CD4-positive, alpha-beta memory T cell (primary cell): Measurements from ENCODE around the gene GUCY1A2. TPM values are rescaled to one million over a fixed set of nuclear protein-coding genes. Genes with fewer than 3 reads are reported as not detected.

Source experiments
- CTCF ChIA-PET: fragments of 350-600 bp; sonication (Branson Sonifier 250); formaldehyde crosslinking; loops from one replicate; lab custom pipeline; 2021; ENCODE audit warnings: inconsistent platforms; ENCODE audit not compliant: partially characterized antibody; lab: Charles Lee
- POLR2A ChIA-PET: fragments of 350-600 bp; sonication (Branson Sonifier 250); formaldehyde crosslinking; loops from one replicate; lab custom pipeline; 2021; ENCODE audit not compliant: partially characterized antibody; lab: Charles Lee
- DNase-seq, 5 donors: peaks; one replicate each; pipeline versions ENCODE4 v3.0.0 to v3.0.0-alpha.2; 2020 to 2022; ENCODE audit warnings: mixed read lengths in 1 of 5
- H3K27ac ChIP-seq: one replicate; pipeline ENCODE4 v1.7.0; 2013; ENCODE audit warnings: low read depth, low read length
- H3K27me3 ChIP-seq: 2 replicates; pipeline ENCODE4 v1.7.0; 2013; ENCODE audit warnings: mild to moderate bottlenecking, low read length, moderate library complexity; ENCODE audit not compliant: insufficient read depth
- H3K36me3 ChIP-seq: 2 replicates; pipeline ENCODE4 v1.7.0; 2013; ENCODE audit warnings: mild to moderate bottlenecking, low read length, moderate library complexity; ENCODE audit not compliant: insufficient read depth
- H3K4me1 ChIP-seq: 2 replicates; pipeline ENCODE4 v1.7.0; 2013; ENCODE audit warnings: mild to moderate bottlenecking, low read length, moderate library complexity; ENCODE audit not compliant: insufficient read depth
- H3K4me3 ChIP-seq, 2 donors: one replicate each; pipeline ENCODE4 v1.7.0; 2013; ENCODE audit warnings: low read length in 2 of 2, mild to moderate bottlenecking in 1 of 2
- H3K9me3 ChIP-seq, 2 donors: one replicate each; pipeline ENCODE4 v1.7.0; 2013; ENCODE audit warnings: low read length in 2 of 2, control low read depth in 1 of 2; ENCODE audit not compliant: control insufficient read depth in 1 of 2
- H3K27ac Mint-ChIP-seq, 7 donors: one replicate each; pipeline ENCODE4 v1.8.0; 2020 to 2021; ENCODE audit warnings: mixed read lengths in 7 of 7, mild to moderate bottlenecking in 6 of 7, inconsistent platforms in 3 of 7, moderate library complexity in 3 of 7
- H3K27me3 Mint-ChIP-seq, 2 donors: one replicate each; pipeline ENCODE4 v1.8.0; 2020 to 2021; ENCODE audit warnings: mixed read lengths in 2 of 2
- H3K36me3 Mint-ChIP-seq, 2 donors: one replicate each; pipeline ENCODE4 v1.8.0; 2020 to 2021; ENCODE audit warnings: mixed read lengths in 2 of 2, inconsistent platforms in 1 of 2, mild to moderate bottlenecking in 1 of 2
- H3K4me1 Mint-ChIP-seq, 4 donors: one replicate each; pipeline ENCODE4 v1.8.0; 2020 to 2021; ENCODE audit warnings: mixed read lengths in 4 of 4, mild to moderate bottlenecking in 1 of 4
- H3K4me3 Mint-ChIP-seq, 8 donors: one replicate each; pipeline ENCODE4 v1.8.0; 2020 to 2021; ENCODE audit warnings: mixed read lengths in 8 of 8, mild to moderate bottlenecking in 7 of 8, moderate library complexity in 6 of 8, inconsistent platforms in 3 of 8
- H3K9me3 Mint-ChIP-seq, 8 donors: one replicate each; pipeline ENCODE4 v1.8.0; 2020 to 2021; ENCODE audit warnings: mixed read lengths in 8 of 8, mild to moderate bottlenecking in 5 of 8, inconsistent platforms in 3 of 8, moderate library complexity in 1 of 8
- intact Hi-C: fragments of 100-400 bp; cut with micrococcal nuclease; formaldehyde crosslinking; loops from one replicate; pipeline ENCODE4 v1.15.1; 2023
- polyA plus RNA-seq, 2 donors: library from polyadenylated mRNA; unstranded; fragments of 300-500 nt; fragmentation: Illumina TruSeq; gene quantifications; one replicate each; pipeline ENCODE4 v1.2.3, GENCODE V29; 2021
- total RNA-seq, 2 experiments: library from RNA; stranded (reverse); gene quantifications; one replicate each; pipeline ENCODE4 v1.2.3, GENCODE V29; 2021

Gene GUCY1A2
- total and polyA plus RNA-seq, 4 experiments from 2014 or later = 0.12 TPM; not detected in 3

- no peak for DNase-seq
- Histone ChIP-seq H3K27ac (no peak overlapping the region), H3K4me3 (no peak overlapping the region), H3K9me3 (no peaks in the 10 kb centered on the region), H3K4me1 (no peaks in the 10 kb centered on the region), H3K36me3 (no peaks in the 10 kb centered on the region), H3K27me3 (no peaks in the 10 kb centered on the region)
- Mint-ChIP-seq H3K36me3 (no peaks in the 10 kb centered on the region), H3K4me1 (no peaks in the 10 kb centered on the region), H3K4me3 (no peak overlapping the region), H3K27ac (no peak overlapping the region), H3K27me3 (no peaks in the 10 kb centered on the region), H3K9me3 (peaks cover 0 to 35% (median 14%) of the 10 kb centered on the region in 8 donors)
- POLR2A ChIA-PET = no interaction called here
- CTCF ChIA-PET = no interaction called here
- intact Hi-C loops = no loop called here
Observed at GRCh38 chr11:106875013-106875412, 143.3 kb downstream of the GUCY1A2 start.

- Mint-ChIP-seq H3K27me3 (no peaks in the 10 kb centered on the region), H3K4me3 (no peak overlapping the region), H3K36me3 (no peaks in the 10 kb centered on the region), H3K4me1 (no peaks in the 10 kb centered on the region), H3K27ac (no peak overlapping the region), H3K9me3 (peaks cover 0 to 24% (median 13%) of the 10 kb centered on the region in 8 donors)
- DNase-seq = no peak
- H3K4me1 ChIP-seq = no peaks in the 10 kb centered on the region
- intact Hi-C loops = no loop called here
- ChIA-PET POLR2A (no interaction called here), CTCF (no interaction called here)
- no peaks in the 10 kb centered on the region for H3K27me3 ChIP-seq
- no peak overlapping the region for H3K4me3 ChIP-seq
- H3K27ac ChIP-seq = no peak overlapping the region
- no peaks in the 10 kb centered on the region for H3K36me3 ChIP-seq
- H3K9me3 ChIP-seq = no peaks in the 10 kb centered on the region
Observed at GRCh38 chr11:106872246-106872645, 146.0 kb downstream of the GUCY1A2 start.

DNA sequence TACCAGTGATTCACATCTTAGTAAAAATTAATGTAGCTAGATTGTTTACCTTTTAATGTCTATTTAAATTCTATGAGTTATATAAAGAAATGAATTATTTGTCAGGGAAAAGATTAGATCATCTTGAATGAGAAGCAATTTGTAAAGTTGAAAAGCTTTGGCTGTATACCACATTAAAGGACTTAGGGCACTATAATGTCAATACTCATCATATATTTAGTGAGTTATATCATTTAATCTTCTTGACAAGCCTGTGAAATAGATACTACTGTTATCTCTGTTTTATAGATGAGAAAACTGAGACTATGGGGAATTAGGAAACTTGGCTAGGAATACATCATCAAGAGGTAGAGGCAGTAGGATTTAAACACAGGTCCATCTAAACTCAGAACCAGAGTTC is 160.1 kb downstream of the GUCY1A2 start:
- Mint-ChIP-seq H3K36me3 (no peaks in the 10 kb centered on the region), H3K27me3 (no peaks in the 10 kb centered on the region), H3K27ac (no peak overlapping the region), H3K4me3 (no peak overlapping the region), H3K4me1 (no peaks in the 10 kb centered on the region), H3K9me3 (peaks cover 0 to 29% (median 11%) of the 10 kb centered on the region in 8 donors)
- no peaks in the 10 kb centered on the region for H3K36me3 ChIP-seq
- H3K9me3 ChIP-seq = no peaks in the 10 kb centered on the region
- H3K4me3 ChIP-seq = no peak overlapping the region
- no peak for DNase-seq
- no peak overlapping the region for H3K27ac ChIP-seq
- intact Hi-C loops = no loop called here
- POLR2A ChIA-PET = no interaction called here
- no peaks in the 10 kb centered on the region for H3K27me3 ChIP-seq
- H3K4me1 ChIP-seq = no peaks in the 10 kb centered on the region
- CTCF ChIA-PET = no interaction called here

- peaks cover 2 to 35% (median 14%) of the 10 kb centered on the region in 8 donors for H3K9me3 Mint-ChIP-seq
- H3K4me1 Mint-ChIP-seq = no peaks in the 10 kb centered on the region
- no peak overlapping the region for H3K27ac Mint-ChIP-seq
- no peaks in the 10 kb centered on the region for H3K36me3 ChIP-seq
- H3K27me3 ChIP-seq = no peaks in the 10 kb centered on the region
- no peak for DNase-seq
- H3K27ac ChIP-seq = no peak overlapping the region
- H3K36me3 Mint-ChIP-seq = no peaks in the 10 kb centered on the region
- CTCF ChIA-PET = no interaction called here
- H3K9me3 ChIP-seq = no peaks in the 10 kb centered on the region
- intact Hi-C loops = no loop called here
- POLR2A ChIA-PET = no interaction called here
- no peaks in the 10 kb centered on the region for H3K4me1 ChIP-seq
- no peak overlapping the region for H3K4me3 ChIP-seq
- H3K4me3 Mint-ChIP-seq = no peak overlapping the region
- H3K27me3 Mint-ChIP-seq = no peaks in the 10 kb centered on the region
Observed at GRCh38 chr11:106856566-106856965, 161.7 kb downstream of the GUCY1A2 start.

- Mint-ChIP-seq H3K9me3 (peaks cover 4 to 35% (median 14%) of the 10 kb centered on the region in 8 donors), H3K4me3 (no peak overlapping the region), H3K27ac (peak overlapping the region in 1 of 7 donors; percentile 32), H3K4me1 (no peaks in the 10 kb centered on the region), H3K27me3 (no peaks in the 10 kb centered on the region), H3K36me3 (no peaks in the 10 kb centered on the region)
- Histone ChIP-seq H3K27me3 (no peaks in the 10 kb centered on the region), H3K4me1 (no peaks in the 10 kb centered on the region), H3K27ac (no peak overlapping the region), H3K4me3 (no peak overlapping the region), H3K36me3 (no peaks in the 10 kb centered on the region), H3K9me3 (no peaks in the 10 kb centered on the region)
- CTCF ChIA-PET = no interaction called here
- intact Hi-C loops = no loop called here
- no peak for DNase-seq
- POLR2A ChIA-PET = no interaction called here
Observed at GRCh38 chr11:106854429-106854828, 163.8 kb downstream of the GUCY1A2 start.

- Histone ChIP-seq H3K4me3 (no peak overlapping the region), H3K36me3 (no peaks in the 10 kb centered on the region), H3K27me3 (no peaks in the 10 kb centered on the region), H3K4me1 (no peaks in the 10 kb centered on the region), H3K9me3 (no peaks in the 10 kb centered on the region), H3K27ac (no peak overlapping the region)
- H3K27me3 Mint-ChIP-seq = no peaks in the 10 kb centered on the region
- H3K4me3 Mint-ChIP-seq = no peak overlapping the region
- H3K4me1 Mint-ChIP-seq = no peaks in the 10 kb centered on the region
- H3K9me3 Mint-ChIP-seq = peaks cover 4 to 35% (median 14%) of the 10 kb centered on the region in 8 donors
- ChIA-PET CTCF (no interaction called here), POLR2A (no interaction called here)
- H3K36me3 Mint-ChIP-seq = no peaks in the 10 kb centered on the region
- H3K27ac Mint-ChIP-seq = peak overlapping the region in 1 of 7 donors; percentile 32
- DNase-seq = no peak
- intact Hi-C loops = no loop called here
Observed at GRCh38 chr11:106853850-106854401, 164.3 kb downstream of the GUCY1A2 start.

GRCh38 chr11:106852779-106853178 is 165.5 kb downstream of the GUCY1A2 start:
- intact Hi-C loops = no loop called here

More at GRCh38 chr11:106852779-106853178, 165.5 kb downstream of the GUCY1A2 start:
- no peaks in the 10 kb centered on the region for H3K27me3 ChIP-seq
- ChIA-PET POLR2A (no interaction called here), CTCF (no interaction called here)
- no peak for DNase-seq
- Mint-ChIP-seq H3K36me3 (no peaks in the 10 kb centered on the region), H3K4me3 (no peak overlapping the region), H3K27ac (no peak overlapping the region), H3K4me1 (no peaks in the 10 kb centered on the region), H3K9me3 (peaks cover 4 to 35% (median 14%) of the 10 kb centered on the region in 8 donors), H3K27me3 (no peaks in the 10 kb centered on the region)
- H3K27ac ChIP-seq = no peak overlapping the region
- H3K4me1 ChIP-seq = no peaks in the 10 kb centered on the region
- no peak overlapping the region for H3K4me3 ChIP-seq
- no peaks in the 10 kb centered on the region for H3K36me3 ChIP-seq
- no peaks in the 10 kb centered on the region for H3K9me3 ChIP-seq
